Spinal cord (tissue), 10 donors: Measurements from ENCODE around the gene TNFSF4. TPM values are rescaled to one million over a fixed set of nuclear protein-coding genes. Genes with fewer than 3 reads are reported as not detected.
A peak's percentile ranks its signal among the peaks of the same experiment; 100 is the strongest.

Experiments used
- DNase-seq, 6 donors: peaks; one replicate each; pipeline versions ENCODE4 v3.0.0 to v3.0.0-alpha.2; 2013 to 2015; ENCODE audit warnings: low spot score in 6 of 6, low read depth in 4 of 6
- H3K27ac ChIP-seq: one replicate; pipeline ENCODE4 v1.5.1; 2013; ENCODE audit warnings: low read depth, low read length, control low read depth
- H3K27me3 ChIP-seq: one replicate; pipeline ENCODE4 v1.6.1; 2013; ENCODE audit warnings: low read length; ENCODE audit not compliant: control insufficient read depth, insufficient read depth
- H3K36me3 ChIP-seq: one replicate; pipeline ENCODE4 v1.6.1; 2013; ENCODE audit warnings: low read length; ENCODE audit not compliant: control insufficient read depth, insufficient read depth
- H3K4me1 ChIP-seq: one replicate; pipeline ENCODE4 v1.6.1; 2013; ENCODE audit warnings: low read length; ENCODE audit not compliant: control insufficient read depth, insufficient read depth
- H3K4me3 ChIP-seq: one replicate; pipeline ENCODE4 v1.5.1; 2013; ENCODE audit warnings: low read depth, low read length, control low read depth
- H3K9me3 ChIP-seq: one replicate; pipeline ENCODE4 v1.6.1; 2013; ENCODE audit warnings: low read length; ENCODE audit not compliant: control insufficient read depth, insufficient read depth
- WGBS: methylation state at CpG from one replicate; pipeline ENCODE4 v1.1.5; 2013; ENCODE audit warnings: missing lambda C conversion rate; ENCODE audit not compliant: insufficient coverage; 5-methylcytosine and 5-hydroxymethylcytosine counted together
- polyA plus RNA-seq, 2 donors: library from polyadenylated mRNA; unstranded; fragments of 120-200 nt; gene quantifications; one replicate each; pipeline ENCODE4 v1.2.1, GENCODE V29; 2013; ENCODE audit not compliant: insufficient read length in 2 of 2
- total RNA-seq, 2 donors: library from RNA; depleted of rRNA in 1 of 2; stranded (reverse); fragments of 120-200 nt in 1 of 2; fragments of >200 nt in 1 of 2; gene quantifications; one replicate each; pipeline versions ENCODE4 v1.2.3 to v1.2.4, GENCODE V29; 2013 to 2014
- donor health status: healthy.

Gene TNFSF4
- total and polyA plus RNA-seq, 4 donors, result 1.2 to 2.7 (median 1.5) TPM

DNA sequence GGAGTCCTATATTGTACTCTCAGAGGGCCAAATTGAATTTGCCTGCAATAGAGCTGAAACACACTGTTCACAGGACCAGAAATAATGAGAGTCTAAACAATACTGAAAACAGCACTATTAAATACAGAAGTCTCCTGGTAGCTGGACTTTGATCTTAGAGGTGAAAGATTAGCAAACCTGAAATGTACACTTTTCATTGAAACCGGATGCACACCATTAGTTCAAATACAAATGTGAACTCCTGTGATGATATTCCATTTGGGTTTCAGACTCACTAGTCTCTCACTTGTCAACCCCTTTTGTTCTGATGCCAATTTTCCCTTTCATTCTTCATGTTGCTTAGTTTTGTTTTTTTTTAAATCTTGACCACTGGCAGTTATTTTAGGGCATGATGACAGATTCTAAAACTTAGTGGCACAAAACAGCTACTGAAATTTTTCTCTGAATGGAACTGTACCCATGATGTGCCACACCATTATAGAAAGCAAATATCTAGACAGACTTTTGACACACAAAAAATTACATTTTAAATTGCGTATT, 5.9 kb upstream of the TNFSF4 start:
- H3K27me3 ChIP-seq, result no peaks in the 10 kb centered on the region
- no peak for DNase-seq
- WGBS, result 80% methylated on average over 1 of the region's 2 CpGs
- H3K36me3 ChIP-seq, result no peaks in the 10 kb centered on the region
- no peak overlapping the region for H3K4me3 ChIP-seq
- no peaks in the 10 kb centered on the region for H3K9me3 ChIP-seq
- H3K4me1 ChIP-seq, result no peaks in the 10 kb centered on the region
- no peak overlapping the region for H3K27ac ChIP-seq

DNA sequence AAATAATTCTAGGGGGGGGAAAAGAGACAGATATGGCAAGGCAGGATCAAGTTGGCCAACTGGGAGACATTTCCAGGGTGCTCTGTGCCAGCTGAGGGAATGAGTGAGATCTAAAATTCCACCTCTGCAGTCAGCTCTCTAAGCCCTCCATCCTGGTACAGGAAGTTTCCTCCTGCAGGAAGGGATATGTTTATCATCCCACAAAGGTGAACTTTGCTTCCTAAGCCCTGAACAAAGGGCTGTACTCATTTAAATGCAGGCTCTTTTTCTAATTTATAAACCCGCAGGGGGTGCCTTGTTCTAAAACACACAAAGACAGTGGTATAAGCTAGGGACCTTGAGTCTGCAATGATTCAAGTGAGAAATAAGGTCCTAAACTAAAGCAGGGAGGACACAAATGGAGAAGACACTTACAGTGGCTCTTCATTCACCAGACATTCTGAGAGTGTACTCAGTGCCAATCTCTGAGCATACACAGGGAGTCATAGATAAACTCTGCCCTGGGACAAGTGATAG, 3.6 kb upstream of the TNFSF4 start:
- no CpG with 5 or more reads among the region's 1 CpG for WGBS
- Histone ChIP-seq H3K4me1 (peaks cover 3% of the 10 kb centered on the region), H3K36me3 (no peaks in the 10 kb centered on the region), H3K9me3 (no peaks in the 10 kb centered on the region), H3K4me3 (no peak overlapping the region), H3K27ac (no peak overlapping the region), H3K27me3 (no peaks in the 10 kb centered on the region)
- DNase-seq, result no peak

DNA sequence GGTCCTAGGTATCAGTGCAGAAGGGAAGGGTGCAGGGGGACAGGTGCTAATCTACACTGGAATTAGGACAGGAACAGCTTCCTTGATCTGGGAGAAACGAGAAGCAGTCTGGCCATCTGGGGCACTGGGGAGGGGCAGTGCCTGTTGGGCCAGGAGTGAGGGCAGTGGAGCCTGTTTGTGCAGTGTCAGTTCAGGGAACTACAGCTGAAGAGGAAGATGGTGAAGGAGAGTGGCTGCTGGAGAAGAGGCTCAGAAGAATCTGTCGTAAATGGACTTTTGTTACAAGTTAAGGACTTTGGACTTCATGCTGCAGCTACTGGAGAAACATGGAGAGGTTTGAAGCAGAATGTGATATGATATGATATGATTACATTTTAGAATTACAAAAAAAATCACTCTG, 3.2 kb upstream of the TNFSF4 start:
- Histone ChIP-seq H3K27ac (no peak overlapping the region), H3K4me1 (peaks cover 3% of the 10 kb centered on the region), H3K9me3 (no peaks in the 10 kb centered on the region), H3K4me3 (no peak overlapping the region), H3K27me3 (no peaks in the 10 kb centered on the region), H3K36me3 (no peaks in the 10 kb centered on the region)
- WGBS, result 78% methylated on average over 2 of the region's 2 CpGs
- DNase-seq, result no peak

DNA sequence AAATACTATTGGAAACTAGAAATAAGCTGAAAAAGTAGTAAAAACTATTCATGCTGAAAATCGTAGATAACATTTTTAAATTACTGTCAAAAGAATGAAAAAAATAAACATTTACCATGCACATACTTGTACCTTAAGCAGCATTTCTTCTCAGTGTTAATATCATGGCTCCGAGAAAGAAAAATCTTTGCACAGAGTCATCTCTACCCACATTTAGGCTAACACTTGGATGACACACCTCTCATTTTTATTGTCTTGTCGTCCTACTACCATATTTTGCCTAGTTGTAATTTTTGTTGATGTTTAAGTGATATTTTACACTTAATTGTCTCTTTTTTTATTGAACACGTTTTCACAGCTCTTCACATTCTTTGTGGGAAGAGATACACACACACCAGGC, 1.7 kb upstream of the TNFSF4 start:
- Histone ChIP-seq H3K4me1 (peaks cover 3% of the 10 kb centered on the region), H3K4me3 (no peak overlapping the region), H3K36me3 (no peaks in the 10 kb centered on the region), H3K27me3 (no peaks in the 10 kb centered on the region), H3K9me3 (no peaks in the 10 kb centered on the region), H3K27ac (no peak overlapping the region)
- 86% methylated on average over 1 of the region's 4 CpGs for WGBS
- DNase-seq, result no peak

DNA sequence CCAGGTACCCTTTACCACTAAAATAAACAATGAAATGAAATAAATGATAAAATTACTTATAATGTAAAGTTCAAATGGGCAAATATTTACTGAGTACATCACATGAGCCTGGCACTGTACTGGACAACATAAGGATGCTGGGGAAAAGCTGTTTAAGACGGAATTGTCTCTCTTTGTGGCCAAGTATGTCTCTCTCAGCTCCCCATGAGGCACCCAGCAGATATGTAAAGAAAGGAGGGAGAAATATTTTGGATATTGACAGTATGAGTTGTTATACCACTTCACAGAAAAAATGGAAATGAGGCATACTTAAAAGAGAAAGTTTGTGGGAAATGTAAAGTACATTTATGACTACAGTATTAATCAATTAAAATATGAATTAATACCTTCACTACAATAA, 1.0 kb upstream of the TNFSF4 start:
- Histone ChIP-seq H3K4me3 (no peak overlapping the region), H3K4me1 (peaks cover 3% of the 10 kb centered on the region), H3K27me3 (no peaks in the 10 kb centered on the region), H3K36me3 (no peaks in the 10 kb centered on the region), H3K27ac (no peak overlapping the region), H3K9me3 (no peaks in the 10 kb centered on the region)
- DNase-seq, result no peak
- WGBS, result no CpG with 5 or more reads among the region's 1 CpG

DNA sequence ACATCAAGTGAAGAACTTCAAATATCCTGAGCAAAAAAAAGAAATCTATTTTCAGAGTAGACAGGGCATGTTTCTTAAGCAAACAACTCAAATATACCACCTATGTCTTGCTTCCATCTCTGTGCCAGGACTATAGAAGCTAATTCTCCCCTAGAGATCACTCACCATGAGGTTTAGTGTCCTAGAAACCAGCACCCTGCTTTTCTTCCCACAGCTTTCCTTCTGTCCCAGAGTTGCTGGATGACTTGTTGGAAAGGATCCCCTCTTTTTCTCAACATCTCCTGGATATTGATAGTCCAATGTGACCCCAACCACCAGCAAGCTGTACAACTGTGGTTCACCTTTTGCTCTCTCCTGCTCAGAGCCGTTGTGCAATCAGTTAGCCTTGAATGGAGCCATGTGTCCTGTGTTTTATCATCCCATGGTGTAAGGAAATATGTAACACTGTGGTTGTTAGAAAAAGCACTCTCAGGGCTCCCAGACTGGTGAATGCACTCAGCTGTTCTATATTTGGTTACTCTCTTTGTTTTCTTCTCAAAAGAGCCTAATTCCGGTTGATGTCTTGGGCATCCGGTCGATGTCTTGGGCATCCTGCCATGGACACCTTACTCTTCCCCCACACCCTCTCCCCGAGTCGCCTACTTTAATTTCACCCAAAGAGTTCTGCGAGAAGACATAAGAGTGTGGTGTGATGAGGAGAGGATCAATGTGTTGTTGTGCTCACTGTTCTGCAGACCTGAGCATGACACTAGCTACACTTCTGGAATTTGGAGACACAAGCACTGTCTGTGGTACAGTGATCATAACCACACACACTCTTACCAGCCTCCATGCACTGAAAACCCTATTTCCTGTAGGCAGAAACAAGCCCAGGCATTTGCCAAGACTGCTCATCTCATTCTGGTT, 1.7 kb downstream of the TNFSF4 start:
- Histone ChIP-seq H3K9me3 (no peaks in the 10 kb centered on the region), H3K27me3 (no peaks in the 10 kb centered on the region), H3K4me1 (peaks cover 3% of the 10 kb centered on the region), H3K36me3 (no peaks in the 10 kb centered on the region), H3K4me3 (no peak overlapping the region), H3K27ac (no peak overlapping the region)
- DNase-seq, result no peak
- WGBS, result 84% methylated on average over 2 of the region's 7 CpGs

DNA sequence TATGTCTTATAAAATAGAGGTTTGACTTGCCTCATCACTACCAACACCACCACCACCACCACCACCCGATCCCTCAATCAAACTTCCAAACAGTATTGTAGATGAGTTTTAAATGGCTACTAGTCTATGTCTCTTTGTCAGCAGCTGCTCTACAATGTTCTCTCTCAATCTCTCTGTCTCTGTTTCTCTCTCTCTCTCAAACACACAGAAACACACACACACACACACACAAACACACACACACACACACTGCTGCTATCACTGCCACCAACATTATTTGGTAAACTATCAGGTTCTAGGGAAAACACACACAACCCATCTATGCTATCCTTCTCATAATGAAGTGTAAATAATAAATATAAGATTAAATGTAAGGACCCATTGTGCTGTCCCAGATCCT, 2.4 kb downstream of the TNFSF4 start:
- peaks cover 3% of the 10 kb centered on the region for H3K4me1 ChIP-seq
- no peak for DNase-seq
- H3K4me3 ChIP-seq, result no peak overlapping the region
- no peaks in the 10 kb centered on the region for H3K9me3 ChIP-seq
- no peak overlapping the region for H3K27ac ChIP-seq
- H3K27me3 ChIP-seq, result no peaks in the 10 kb centered on the region
- H3K36me3 ChIP-seq, result no peaks in the 10 kb centered on the region
- no CpG with 5 or more reads among the region's 1 CpG for WGBS

DNA sequence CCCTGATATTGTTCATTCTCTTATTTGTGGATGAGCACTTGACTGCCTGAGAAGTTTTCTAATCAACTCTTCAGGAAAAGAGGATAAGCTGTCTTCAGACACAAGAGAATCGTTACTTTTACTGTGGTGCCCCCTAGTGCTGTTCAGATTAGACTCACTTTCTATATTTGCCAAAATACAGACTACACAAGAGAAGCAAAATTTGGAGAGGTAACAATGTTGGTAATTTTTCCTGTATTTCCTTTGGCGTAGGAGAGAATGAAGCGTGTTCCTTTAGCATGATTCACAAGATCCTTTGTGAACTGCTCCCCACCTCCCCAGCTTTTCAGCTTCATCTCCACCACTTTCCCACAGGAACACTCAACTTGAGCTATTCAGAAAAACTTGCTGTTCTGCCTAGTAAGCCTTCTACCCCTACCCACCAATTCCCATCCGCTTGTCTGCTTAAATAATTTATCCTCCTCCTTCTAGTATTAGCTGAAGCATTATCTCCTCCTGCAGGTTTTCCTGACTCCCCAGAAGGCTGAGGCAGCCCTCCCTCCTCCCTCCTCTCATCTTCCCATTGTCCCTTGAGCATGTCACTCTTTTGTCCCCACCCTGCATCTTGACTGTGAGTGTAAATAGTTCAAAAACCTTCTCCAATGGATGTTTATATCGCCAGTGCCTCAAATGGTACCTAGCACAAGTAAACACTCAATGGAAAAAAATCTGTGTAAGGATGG, 4.5 kb downstream of the TNFSF4 start:
- no peak overlapping the region for H3K4me3 ChIP-seq
- 47% methylated on average over 3 of the region's 5 CpGs for WGBS
- no peaks in the 10 kb centered on the region for H3K36me3 ChIP-seq
- DNase-seq, result peak; percentile 19 to 82 (median 32)
- peaks cover 3% of the 10 kb centered on the region for H3K4me1 ChIP-seq
- no peaks in the 10 kb centered on the region for H3K9me3 ChIP-seq
- no peaks in the 10 kb centered on the region for H3K27me3 ChIP-seq
- H3K27ac ChIP-seq, result no peak overlapping the region

DNA sequence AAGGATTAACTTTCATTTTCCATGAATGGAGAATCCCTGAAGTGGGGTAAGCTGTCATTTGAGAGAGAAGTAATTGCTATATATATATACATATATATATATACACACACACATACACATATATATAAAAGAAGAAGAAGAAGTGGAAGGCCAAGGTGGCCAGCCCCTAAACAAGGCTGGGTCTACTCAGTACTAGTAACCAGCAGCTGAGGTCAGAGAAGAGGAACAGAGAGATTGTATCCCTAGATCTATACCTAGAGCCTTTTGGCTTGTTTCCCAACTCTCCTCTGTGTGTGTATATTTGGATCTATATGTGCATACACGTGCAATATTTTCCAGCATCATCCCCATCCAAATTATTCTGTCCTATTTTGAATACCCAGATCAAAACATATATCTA, 5.2 kb downstream of the TNFSF4 start:
- H3K4me3 ChIP-seq, result no peak overlapping the region
- H3K36me3 ChIP-seq, result no peaks in the 10 kb centered on the region
- H3K27me3 ChIP-seq, result no peaks in the 10 kb centered on the region
- H3K9me3 ChIP-seq, result no peaks in the 10 kb centered on the region
- no CpG with 5 or more reads among the region's 1 CpG for WGBS
- no peak for DNase-seq
- no peak overlapping the region for H3K27ac ChIP-seq
- H3K4me1 ChIP-seq, result peaks cover 3% of the 10 kb centered on the region
